Hypothalamus (tissue), 51 donors: ENCODE measurements around the gene TKT.
A peak's percentile ranks its signal among the peaks of the same experiment; 100 is the strongest.

Experiments
- DNase-seq, 51 donors: peaks; one replicate each; lab custom pipeline; 2025; lab: John Stamatoyannopoulos, UW

TKT gene

DNA sequence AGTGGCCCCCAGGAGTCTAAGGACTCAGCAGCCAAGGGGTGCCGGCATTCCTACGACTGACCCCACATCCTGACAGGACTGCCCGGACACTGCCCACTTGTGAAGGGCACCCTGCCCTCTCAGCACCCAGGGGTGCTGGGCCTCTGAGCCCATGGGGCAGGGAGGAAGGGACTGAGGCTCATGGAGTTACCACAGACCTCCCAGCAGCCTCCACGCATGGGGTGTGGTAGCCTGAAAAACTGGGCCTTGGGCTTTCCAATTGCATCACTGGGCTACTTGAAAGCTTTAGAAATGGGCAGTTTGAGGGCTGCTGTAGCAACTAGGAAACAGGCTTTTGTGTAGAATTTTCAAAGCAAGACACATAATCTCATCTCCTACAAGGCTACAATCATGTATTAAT lies 13.2 kb downstream of the TKT start:
- no peak for DNase-seq

DNA sequence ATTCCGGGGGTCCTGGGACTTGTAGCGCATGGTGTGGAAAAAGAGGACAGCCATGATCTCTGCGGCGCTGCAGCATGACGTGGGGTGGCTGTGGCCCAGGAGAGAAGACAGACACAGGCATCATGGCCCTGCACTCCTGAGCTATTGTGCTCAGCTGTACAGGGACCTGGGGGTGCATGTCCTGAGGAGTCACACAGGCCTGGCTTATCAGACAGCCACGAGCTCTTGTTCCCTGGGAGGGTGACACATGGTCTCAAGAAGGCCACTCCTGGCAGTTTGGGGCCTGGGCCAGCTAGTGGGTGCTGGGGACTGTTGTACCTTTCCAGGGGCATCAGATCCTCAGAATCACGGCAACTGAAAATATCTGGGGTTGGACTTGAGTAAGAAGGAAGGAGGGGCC lies 13.7 kb downstream of the TKT start:
- DNase-seq: no peak

DNA sequence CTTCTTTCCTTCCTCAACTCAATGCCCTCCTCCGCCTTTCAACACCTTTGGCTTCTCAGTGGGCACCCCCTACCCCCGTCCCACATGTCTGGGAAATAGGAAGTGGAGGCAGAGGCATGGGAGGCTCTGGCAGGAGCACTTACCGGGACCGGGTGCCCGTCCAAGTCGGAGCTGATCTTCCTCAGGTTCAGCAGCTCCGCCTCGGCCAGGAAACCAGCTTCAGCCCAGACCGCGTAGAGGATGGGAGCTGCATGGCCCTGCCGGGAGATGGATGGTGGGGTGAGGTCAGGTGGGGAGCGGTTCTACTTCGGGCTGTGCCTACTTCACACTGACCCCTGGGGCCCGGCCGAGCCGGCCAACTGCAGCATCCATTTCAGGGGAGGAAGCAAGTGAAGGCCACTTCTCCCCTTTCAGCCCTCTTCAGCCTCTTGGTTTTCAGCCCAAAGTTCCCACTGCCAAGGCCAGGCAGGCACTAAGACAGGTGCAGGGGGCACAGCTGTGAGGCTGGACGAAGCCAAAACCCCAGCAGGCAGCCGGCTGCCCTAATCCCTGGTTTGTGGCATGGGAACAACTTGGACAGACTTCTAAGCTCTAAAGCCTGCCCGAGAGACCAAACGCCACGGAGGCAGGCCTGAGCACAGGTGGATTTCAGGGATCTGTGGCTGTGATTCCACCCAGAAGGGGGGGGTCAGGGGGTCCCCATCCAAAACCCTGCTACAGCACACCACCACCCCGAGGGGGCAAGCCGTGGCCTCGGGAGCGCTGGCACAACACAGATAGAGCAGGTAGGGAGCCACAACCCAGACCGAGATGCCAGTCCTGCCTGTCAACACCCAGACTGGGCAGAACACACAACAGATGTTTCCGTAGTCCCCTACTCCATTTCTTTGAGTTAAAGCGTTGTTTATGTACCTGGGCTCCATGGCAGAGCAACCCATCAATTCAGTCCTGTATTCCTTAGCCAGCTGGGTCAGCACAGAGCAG lies 14.5 kb downstream of the TKT start:
- DNase-seq: no peak

DNA sequence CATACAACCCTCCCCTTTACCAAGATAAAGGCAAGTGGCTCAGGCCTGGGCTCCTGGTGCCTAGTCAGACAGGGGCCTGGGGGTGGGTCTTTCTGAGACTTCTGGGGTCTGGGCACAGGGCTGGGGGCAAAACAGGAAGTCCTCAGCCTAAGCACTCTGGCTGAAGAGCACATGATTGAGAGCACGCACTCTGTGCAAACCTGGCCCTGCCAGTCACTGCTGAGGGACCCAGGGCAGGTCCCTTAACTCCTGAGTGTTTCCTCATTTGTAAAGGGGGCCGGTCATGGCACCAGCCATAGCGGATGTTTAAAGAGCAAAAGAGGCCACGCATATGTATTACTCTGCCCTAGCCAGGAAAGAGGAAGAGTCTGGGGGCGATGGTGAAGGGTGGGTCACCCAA lies 16.0 kb downstream of the TKT start:
- DNase-seq: no peak

DNA sequence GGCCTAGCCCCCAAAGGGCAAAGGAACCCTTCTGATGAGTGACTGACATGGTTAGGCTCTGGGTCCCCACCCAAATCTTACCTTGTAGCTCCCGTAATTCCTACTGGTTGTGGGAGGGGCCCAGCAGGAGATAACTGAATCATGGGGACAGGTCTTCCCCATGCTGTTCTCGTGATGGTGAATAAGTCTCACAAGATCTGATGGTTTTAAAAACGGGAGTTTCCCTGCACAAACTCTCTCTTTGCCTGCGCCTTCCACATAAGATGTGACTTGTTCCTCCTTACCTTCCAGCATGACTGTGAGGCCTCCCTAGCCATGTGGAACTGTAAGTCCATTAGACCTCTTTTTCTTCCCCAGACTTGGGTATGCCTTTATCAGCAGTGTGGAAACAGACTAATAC lies 16.9 kb downstream of the TKT start:
- no peak for DNase-seq

DNA sequence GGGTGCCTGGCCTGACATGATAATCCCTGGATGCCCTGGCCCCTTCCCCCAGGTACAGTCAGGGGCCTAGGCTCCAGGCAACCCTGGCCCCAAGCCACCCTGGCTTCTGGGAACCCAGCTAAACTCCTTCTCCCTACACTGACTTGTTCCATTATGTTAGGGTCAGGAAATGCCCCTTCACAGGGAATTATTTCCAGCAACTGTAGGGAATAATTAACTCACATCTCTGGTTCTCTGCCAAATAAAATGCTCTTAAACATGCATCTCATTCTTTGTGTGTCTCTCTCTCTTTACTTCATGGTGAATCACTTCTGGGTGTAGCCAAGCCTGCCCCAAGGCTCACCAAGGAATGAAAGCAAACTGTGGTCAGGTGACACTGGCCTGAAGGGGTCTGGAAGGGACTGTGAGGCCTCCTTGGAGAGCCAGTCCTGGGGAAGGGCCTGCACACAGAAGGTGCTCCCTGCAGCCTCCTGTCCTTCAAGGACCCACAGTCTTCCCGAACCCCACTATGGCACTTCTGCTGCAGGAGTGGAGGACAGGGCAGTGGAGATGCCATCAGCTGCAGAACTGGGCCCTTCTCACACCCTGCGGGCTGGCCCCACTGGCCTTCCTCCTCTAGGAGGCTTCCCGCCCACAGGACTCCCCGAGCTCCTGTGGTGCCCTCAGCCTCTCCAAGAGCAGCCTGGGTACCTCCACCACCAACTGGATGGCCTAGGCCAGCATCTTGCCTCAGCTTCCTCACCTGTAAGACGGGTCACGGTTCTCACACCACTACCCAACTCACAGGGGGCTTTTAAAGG lies 17.6 kb downstream of the TKT start:
- DNase-seq: peak in 3 of 51 donors; percentile 22 to 25 (median 25)

DNA sequence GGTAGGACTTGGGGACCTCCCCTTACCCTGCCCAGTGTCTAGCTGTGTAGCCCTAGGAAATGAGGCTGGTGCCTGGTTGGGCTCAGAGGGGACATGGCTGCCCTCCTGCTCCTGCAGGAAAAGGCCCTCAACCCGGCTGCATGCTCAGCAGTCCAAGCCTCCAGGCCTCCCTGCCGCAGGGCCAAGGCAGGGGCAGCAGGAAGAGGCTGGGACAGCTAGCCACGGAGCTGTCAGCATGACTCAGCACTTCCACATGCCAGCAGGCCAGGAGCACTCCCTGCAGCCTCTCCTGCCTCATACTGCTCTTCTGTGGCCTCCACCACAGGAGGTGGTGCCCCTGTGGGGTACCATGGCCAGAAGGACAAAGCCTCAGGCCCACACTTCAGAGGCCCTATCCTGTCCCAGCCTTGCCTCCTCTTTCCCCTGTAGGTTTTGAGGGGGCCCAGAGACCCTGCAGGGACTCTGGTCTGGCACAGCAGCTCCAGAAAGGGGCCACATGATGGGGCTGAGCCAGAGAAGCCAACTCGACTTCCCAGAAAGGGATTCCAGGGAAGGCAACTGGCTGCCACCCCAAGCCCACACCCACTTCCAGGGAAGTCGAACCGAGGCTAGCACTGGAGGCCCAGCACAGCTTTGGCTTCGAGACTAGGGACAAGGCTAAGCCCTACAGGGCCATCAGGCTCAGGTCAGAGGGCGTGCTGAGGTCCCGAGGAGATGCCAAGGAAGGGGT lies 19.5 kb downstream of the TKT start:
- DNase-seq: peak in 35 of 51 donors; percentile 10 to 78 (median 37)

DNA sequence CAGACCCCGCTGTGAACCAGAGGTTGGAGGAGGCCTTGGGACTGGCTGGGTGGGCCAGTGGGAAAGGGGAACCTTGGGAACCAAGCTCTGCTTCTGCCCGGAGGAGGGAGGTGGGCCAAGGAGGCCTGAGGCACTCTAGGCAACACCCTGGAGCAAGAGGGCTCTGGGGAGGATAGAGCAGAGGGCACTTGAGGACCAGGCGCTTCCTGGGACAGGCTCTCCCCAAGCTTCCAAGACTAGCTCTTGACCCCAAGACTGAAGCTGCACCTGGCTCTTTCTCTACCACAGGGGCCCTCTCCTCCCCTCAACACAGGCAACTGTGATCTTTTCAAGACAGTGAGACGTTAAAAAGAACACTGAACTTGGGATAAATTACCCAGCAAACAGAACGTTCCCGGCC lies 20.3 kb downstream of the TKT start:
- DNase-seq: no peak

DNA sequence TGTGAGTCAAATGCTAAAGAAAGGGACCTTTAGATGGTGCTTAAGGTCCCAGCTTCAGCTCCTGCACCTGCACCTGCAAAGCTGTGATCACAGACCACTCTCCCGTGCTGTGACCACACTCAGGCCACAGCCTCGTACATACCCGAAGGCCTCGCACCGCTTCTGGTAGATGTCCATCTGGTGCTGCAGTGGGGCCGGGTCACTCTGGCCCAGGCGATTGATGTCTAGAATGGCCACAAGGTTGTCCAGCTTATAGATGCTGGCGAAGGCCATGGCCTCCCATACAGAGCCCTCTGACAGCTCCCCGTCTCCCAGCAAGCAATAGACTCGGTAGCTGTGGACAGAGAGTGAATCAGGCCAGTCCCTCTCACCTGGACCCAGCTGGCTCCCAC lies 21.0 kb downstream of the TKT start:
- no peak for DNase-seq

DNA sequence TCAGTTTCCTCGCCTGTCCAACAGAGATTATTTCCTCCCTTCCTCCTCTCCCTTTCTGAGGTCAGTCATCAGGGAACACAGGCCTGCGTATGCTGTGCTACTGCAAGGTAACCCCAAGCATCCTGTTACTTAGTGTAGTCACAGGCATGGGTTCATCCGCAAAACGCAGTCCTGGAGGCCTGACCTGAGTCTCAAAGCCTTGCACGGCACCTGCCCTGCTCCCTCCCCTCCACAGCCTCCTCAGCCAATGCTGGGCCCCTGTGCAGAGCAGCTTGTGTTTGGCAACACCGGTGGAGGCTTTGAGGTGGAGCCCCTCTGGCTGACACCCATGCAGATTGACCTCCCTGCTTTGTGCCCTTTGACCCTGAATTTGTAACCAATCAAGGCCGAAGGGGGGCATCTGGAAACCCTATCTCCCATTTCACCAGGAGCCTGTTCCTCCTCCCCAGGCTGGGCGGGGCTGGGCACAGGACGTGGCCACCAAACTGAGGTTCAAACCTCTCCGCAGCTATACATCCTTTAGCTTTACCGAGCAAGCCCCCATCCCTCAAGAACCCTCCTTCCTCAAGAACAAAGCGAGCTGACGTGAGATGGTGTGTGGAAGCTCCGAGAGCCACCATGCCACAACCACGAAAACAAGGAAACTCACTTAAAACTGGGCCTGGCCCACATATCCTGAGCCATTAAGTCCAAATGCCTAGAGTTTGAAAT lies 21.5 kb downstream of the TKT start:
- no peak for DNase-seq

DNA sequence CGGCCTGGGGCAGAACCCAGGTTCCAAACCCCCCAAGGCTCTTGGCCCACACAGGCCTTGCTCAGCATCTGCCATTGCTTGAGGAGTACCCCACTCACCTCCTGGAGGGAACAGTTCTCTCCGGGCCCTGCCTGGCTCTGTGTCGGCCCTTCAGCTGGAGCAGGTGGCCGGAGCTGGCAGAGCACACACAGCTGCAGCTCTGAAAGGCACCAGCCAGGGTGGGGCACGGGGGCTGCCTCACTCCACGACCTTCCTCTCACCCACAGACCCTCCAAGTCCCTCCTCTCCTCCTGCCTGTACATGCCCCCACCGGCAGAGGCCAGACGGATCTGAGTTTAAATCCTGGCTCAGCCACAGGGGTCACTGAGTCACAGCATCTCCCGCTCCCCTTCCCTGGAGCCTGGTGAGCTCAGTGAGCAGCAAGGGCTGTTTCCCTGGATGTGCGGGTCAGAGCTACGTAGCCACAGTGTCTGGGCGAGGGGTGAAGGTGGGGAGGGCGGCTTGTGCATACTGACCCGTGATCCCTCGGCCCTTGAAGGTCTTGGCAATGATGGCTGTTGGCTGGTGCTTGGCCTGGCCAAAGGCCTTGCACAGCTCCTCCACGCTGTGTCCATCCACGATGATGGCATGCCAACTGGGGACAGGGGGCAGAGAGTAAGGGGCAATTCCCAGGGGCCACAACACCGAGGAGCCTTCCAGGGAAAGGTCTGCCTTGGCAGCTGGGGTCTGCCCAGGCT lies 23.0 kb downstream of the TKT start:
- DNase-seq: no peak

DNA sequence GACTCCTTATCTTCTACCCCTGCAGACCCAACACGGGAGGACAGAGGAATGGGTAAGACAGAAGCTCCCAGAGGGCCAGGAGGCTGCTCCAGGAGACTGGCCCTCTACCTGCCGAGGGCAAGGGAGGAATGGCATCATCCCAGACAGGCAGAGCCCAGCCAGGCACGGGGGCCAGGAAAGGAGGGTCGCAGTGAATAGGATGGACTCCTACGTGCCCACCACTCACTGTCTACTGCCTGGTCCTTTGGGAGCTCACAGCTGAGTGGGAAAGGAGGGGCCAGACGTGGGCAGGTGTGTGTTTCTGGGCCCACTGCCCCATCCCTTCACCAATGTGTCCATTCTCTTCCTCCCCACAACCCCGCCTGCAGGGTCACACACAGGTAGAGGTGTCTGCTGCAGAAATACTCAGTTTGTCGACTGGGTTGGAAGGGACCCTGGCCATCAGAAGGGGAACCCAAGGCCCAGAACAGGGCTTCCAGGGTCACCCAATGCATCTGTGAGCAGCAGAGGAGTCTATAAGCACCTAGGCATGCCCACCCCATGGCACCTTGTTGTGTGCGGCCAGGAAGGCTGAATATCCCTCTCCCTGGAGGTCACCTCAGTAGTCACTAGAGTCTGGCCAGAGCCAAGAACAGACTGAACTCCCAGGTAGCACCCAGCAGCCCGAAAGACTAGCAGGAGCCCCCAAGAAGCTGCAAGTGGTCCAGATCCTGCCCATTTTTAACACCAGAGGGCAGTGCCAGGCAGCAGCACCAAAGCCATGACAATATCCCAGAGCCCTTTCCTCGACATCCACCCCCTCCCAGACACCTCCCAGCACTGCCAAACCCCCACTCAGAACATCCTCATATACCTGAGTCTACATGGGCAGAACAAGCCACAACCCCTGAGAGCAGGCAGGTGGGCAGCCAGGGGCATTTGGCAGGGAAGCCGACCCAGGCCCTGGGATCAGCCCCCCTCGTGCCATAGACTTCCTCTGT lies 24.0 kb downstream of the TKT start:
- no peak for DNase-seq

DNA sequence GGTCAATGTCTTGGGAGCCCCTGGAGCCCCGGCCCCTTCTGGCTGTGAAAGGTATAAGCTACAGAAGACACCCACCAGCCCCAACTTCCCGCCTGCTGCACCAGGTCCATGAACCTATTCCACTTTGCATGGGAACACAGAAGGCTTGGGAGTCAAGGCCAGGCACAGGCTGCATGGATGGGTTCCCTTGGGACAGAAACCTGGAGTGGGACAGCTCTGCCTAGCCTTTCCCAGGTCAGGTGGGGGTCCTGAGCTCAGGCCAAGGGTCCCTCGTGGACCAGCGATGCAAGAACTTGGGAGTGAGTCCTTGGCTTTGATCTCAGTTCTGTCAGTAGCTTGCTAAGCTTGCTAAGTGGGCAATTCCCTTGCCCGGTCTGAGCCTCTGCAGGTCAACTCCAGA lies 25.0 kb downstream of the TKT start:
- no peak for DNase-seq

DNA sequence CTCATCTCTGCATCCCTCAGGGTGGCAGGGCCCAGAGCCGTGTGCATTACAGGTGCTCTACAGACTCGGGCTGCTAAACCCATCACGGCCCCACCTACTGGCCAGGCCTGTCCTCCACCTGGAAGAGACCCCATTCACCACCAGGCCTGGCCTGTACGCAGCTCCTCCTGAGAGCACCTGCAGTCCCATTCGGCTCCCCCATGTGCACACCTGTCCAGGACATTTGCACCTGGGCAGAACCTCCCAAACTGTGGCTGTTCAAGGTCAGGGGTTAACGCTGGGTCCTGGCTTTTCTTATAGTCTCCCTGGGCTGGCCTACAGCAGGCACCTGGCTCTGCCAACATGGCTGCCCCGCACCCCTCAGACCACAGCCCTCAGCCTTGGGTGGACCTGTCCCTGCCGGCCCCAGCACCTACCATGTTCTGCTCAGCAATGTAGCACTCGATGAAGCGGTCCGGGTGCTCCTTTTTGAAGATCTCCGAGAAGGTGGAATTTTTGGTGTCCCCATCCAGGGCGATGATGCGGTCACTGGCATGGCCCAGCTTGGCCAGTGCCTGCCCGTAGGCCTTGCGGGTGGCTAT lies 25.7 kb downstream of the TKT start:
- DNase-seq: no peak

DNA sequence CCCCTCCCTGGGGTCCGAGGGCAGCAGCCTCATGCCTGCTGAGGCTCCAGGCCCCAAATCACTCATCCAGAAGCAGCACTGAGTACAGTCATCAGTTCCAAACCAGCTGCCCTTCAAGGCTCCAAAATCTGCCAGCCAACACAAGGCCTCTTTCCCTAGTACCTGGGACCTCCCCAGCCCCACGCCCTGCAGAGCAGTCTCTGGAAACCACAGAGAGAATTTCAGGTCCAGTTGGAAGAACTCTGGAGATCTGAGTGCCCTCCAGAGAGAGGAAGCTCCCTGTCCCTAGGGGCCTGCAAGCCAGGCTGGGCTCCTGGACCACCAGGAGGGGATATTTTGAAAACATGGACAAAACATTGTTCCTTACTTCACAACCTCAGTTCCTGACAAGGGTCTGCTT lies 26.2 kb downstream of the TKT start:
- DNase-seq: no peak

DNA sequence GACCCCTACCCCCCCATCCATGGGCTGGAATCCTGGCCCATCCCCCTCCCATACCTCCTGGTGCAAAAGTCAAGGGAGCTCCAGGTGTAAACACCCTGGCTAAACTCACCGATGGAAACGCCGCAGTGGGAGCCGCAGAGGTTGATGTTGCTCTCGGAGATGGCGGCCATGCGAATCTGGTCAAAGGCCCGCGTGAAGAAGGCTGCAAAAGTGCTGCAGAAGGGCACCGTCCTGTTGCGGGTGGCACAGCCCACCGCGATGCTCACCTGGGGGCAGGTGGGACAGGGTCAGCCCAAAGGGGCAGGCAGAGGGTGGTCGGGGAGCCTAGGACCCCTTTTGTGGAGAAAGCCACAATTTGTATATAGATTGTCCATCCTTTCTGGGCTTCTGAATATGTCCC lies 26.7 kb downstream of the TKT start:
- DNase-seq: no peak

DNA sequence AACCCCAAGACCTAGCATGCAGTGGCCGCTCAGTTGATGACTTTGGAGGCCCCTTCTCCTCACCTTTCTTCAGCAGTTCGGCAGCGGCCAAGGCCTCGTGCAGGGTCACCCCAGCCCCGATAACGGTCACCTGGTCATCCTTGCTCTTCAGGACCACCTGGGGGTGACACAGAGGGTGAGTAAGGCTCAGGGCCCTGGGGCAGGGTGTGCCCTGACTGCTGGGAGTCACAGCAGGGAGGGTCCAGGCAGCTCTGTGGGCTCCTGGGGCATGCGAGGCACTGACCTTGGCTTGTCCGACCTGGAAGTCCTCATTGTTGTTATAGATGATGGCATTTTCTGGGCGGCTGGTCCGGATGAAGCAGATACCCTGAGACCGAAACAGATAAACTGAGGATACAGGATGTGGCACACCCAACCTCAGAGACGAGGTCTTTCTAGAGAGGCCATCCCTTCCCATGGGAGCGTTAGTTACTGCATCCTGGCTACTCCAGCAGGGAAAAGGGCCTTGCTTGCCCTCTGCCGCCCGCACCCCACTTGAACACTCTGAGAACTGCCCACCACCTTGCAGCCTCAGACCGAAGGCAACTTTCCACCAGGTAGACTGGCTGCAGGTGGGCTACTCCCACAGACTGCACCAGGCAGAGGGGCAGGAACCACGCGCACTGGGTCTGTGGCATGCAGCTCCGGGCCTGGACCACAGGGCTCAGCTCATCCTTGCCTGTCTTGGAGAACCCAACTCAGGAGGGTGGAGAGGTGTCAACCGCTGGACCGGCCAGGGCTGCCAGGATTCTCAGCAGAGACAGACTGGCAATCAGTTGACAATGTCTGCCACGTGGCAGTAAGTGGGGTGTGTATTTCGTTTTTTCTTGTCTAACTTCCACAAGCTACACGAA lies 27.6 kb downstream of the TKT start:
- DNase-seq: no peak
